ENCODE results near the gene FKBP1B.
A peak's percentile ranks its signal among the peaks of the same experiment; 100 is the strongest.
"Not testable (repeated sequence)": the region's sequence is repeated elsewhere in the genome, so short reads cannot be mapped to it uniquely, and the experiment has no call there.

FKBP1B gene

GRCh38 chr2:24022975-24023575 lies 26.5 kb upstream of the FKBP1B start:
- no peak for DNase-seq

- no peak for DNase-seq
These were observed 25.5 kb upstream of the FKBP1B start for GRCh38 chr2:24024018-24024417.

GRCh38 chr2:24024996-24025663 lies 24.4 kb upstream of the FKBP1B start:
- DNase-seq, result no peak

GRCh38 chr2:24026233-24026632 lies 23.3 kb upstream of the FKBP1B start:
- no peak for DNase-seq

GRCh38 chr2:24038786-24039499 lies 10.6 kb upstream of the FKBP1B start:
- DNase-seq, result no peak

- DNase-seq, result no peak
These were observed 9.0 kb upstream of the FKBP1B start for GRCh38 chr2:24040511-24040910.

- not testable (repeated sequence) for DNase-seq
These were observed 6.4 kb upstream of the FKBP1B start for GRCh38 chr2:24043133-24043532.

GRCh38 chr2:24045511-24046508 lies 3.7 kb upstream of the FKBP1B start:
- no peak for DNase-seq

GRCh38 chr2:24046599-24046929 lies 3.0 kb upstream of the FKBP1B start:
- DNase-seq, result no peak

GRCh38 chr2:24046930-24047702 lies 2.4 kb upstream of the FKBP1B start, which contains the start of gene WDCP:
WDCP (minus strand) TSS chr2:24047391; CDS start chr2:24039494, 7,897 bp downstream.
- DNase-seq, result peak; percentile 91

- DNase-seq, result no peak
These were observed 1.9 kb upstream of the FKBP1B start for GRCh38 chr2:24047703-24048033.

- no peak for DNase-seq
These were observed 614 bp upstream of the FKBP1B start for GRCh38 chr2:24048769-24049484.

GRCh38 chr2:24050041-24050979 lies 769 bp downstream of the FKBP1B start:
- DNase-seq, result no peak

GRCh38 chr2:24051833-24052232 lies 2.3 kb downstream of the FKBP1B start:
- DNase-seq, result no peak

- no peak for DNase-seq
These were observed 3.4 kb downstream of the FKBP1B start for GRCh38 chr2:24052951-24053350.

GRCh38 chr2:24054366-24055010 lies 4.9 kb downstream of the FKBP1B start:
- DNase-seq, result no peak

GRCh38 chr2:24055750-24056149 lies 6.2 kb downstream of the FKBP1B start:
- no peak for DNase-seq

- DNase-seq, result no peak
These were observed 9.2 kb downstream of the FKBP1B start for GRCh38 chr2:24058564-24059271.

- DNase-seq, result no peak
These were observed 15.8 kb downstream of the FKBP1B start for GRCh38 chr2:24065341-24065740.

Data from T1000 (cell line).